Stimulated activated CD4-positive, alpha-beta T cell treated with anti-CD3 and anti-CD28 coated beads, TNF-alpha, amount 100 ng/mL, for 24 hours (primary cell): Measurements from ENCODE around the gene TMEM250.
A peak's percentile ranks its signal among the peaks of the same experiment; 100 is the strongest.
"Not testable (repeated sequence)": the region's sequence is repeated elsewhere in the genome, so short reads cannot be mapped to it uniquely, and the experiment has no call there.

Experiments
- DNase-seq, 3 experiments: peaks; one replicate each; pipeline ENCODE4 v3.0.0-alpha.2; 2020; ENCODE audit warnings: low read depth in 3 of 3

Gene TMEM250, protein sequence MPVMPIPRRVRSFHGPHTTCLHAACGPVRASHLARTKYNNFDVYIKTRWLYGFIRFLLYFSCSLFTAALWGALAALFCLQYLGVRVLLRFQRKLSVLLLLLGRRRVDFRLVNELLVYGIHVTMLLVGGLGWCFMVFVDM

GRCh38 chr9:136118320-136119060 lies at the start of gene TMEM250:
Gene TMEM250 (minus strand): TSS chr9:136118875. CDS start chr9:136116900, 1,975 bp downstream.
- DNase-seq = peak; percentile 90 to 96 (median 95)

GRCh38 chr9:136163248-136163850 lies 44.7 kb upstream of the TMEM250 start:
- DNase-seq = no peak

GRCh38 chr9:136160995-136161610 lies 42.4 kb upstream of the TMEM250 start:
- no peak for DNase-seq

DNA sequence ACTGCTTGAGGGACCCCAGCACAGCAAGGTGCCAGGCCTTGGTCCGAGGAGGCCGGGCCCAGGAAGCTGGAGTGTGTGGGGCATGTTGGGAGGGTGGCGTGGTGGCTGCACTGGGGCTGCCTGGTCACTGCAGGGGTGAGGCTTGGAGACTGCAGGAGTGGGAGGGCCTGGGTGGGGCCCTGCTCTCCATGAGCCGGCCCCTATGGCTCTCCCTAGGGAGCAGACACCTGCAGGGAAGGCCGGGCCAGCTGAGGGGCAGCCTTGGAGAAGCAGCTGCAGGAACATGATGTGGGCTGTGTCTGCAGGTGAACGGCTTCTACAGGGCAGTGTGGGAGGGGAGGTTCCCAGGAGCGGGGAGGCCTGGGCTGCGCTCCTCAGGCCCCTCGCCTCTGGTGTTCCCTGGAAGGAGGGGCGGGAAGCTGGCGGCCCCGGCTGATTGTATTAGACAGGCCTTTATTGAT lies 41.7 kb upstream of the TMEM250 start:
- no peak for DNase-seq

GRCh38 chr9:136159851-136160250 lies 41.2 kb upstream of the TMEM250 start:
- DNase-seq = no peak

- no peak for DNase-seq
These were observed 39.0 kb upstream of the TMEM250 start for GRCh38 chr9:136157477-136158265.

DNA sequence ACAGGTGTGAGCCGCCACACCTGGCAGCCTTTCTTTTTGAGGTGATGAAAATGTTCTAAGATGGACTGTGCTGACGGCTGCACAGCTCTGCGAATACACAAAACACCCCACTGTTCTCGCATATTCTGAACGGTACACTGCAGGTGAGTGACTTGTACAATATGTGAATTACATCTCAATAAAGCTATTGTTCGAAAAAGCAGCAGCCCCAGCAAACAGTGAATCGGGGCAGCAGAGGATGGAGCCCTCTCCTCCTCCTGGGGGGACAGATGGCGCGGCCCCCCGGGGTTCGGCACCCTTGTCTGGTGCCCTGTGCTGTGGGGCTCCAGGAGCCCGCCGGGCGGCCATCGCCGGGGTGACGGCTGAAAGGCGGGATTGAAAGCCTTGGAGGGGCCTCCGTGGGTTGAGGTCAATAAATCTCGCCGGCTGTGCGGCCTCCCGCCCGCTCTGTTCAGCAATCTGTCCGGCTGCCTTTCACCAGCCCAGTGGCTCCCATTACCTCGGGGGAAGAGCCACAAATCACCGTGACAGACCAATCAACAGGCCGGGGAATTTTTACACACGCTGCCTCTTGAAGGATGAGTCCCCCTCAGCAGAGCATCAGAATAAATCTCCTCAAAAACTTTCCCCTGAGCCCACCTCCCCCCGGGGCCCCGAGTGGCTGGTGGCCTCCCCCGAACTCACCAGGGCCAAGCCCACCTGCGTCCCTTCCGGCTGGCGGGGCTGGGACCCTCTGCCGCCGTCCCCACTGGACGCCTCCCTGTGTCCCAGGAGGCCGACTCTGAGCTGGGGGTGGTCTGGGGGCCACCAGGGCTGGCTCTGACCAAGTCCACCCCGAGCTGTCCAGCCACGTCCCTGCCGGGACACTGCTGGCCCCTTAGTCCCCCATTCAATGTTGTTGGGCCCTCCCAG lies 37.8 kb upstream of the TMEM250 start:
- DNase-seq = no peak

DNA sequence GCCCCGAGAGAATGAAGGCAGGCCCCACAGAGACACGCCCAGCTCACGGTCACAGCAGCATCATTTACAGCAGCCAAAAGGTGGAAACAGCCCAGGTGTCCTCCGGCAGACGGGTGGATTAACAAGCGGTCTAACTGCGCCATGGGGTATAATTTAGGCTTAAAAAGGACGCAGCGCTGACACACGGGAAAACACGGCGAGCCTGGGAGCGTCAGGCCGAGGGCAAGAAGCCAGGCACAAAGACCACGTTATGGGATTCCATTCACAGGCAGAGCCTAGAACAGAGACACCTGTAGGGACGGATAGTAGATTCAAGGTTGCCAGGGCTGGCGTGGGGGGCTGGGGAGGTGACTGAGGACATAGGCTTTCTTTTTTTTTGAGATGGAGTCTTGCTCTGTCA lies 36.9 kb upstream of the TMEM250 start:
- no peak for DNase-seq

GRCh38 chr9:136154943-136155342 lies 36.3 kb upstream of the TMEM250 start:
- DNase-seq = no peak

DNA sequence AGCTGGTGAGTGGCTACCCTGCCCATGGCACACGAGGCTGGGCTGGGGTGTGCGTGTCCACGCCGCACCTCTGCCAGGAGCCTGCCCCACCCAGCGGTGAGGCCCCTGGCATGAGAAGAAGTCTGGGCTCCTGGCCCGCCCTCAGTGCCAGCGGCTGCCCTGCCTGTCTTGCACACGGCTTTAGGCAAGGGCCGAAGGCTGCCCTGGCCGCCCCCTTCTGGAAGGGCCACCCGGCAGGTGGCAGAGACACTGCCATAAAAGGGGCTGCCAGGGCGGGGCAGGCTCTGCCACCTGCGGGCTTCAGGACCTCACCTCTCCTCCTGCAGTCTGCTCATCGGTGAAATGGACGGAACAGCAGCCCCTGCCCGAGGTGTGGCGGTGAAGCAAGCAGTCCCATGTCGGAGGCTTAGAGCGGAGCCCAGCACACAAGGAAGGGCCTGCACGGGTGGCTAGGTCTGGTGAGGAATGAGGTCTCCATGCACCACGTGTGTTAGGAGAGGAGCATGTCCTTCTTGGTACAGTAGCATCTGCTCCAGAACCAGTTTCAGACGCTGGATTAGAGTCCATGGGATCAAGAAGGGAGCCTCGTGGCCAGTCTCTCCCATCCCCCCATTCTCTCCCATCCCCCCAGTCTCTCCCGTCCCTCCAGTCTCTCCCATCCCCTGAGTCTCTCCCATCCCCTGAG lies 34.8 kb upstream of the TMEM250 start:
- no peak for DNase-seq

- DNase-seq = no peak
These were observed 34.3 kb upstream of the TMEM250 start for GRCh38 chr9:136152931-136153330.

DNA sequence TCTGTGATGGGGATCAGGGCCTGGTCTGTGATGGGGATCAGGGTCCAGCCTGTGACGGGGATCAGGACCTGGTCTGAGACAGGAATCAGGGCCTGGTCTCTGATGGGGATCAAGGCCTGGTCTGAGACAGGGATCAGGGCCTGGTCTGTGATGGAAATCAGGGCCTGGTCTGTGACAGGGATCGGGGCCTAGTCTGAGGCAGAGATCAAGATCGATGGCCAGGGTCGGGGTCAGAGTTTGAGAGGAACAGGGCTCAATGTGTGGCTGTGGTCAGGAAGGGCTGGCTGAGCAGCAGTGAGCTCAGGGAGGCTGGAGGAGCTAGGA lies 33.8 kb upstream of the TMEM250 start:
- DNase-seq = no peak

DNA sequence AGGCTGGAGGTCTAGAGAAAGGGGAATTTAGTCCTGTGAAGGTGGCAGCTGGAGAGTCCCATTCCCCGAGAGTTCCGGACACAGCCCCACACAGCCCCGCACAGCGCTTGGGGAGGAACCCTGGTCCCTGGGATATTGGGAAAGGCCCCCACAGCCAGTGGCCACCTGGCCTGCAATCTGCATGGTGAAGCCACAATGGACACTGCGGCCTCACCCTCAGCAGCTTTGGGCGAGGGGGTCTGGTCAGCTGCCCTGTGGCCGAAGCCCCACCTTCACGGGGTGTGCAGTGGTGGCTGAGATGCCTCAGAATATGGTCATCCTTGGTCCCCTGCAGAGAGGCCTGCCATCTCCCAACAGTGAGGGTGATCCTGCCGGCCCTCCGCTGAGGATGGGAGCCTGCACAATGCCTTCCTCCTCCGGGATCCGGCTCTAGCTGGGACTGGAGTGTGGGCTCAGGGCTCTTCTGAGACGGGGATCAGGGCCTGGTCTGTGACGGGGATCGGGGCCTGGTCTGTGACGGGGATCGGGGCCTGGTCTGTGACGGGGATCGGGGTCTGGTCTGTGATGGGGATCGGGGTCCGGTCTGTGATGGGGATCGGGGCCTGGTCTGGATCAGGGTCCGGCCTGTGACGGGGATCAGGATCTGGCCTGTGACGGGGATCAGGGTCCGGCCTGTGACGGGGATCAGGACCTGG lies 33.3 kb upstream of the TMEM250 start:
- no peak for DNase-seq

- DNase-seq = no peak
These were observed 32.6 kb upstream of the TMEM250 start for GRCh38 chr9:136151214-136151804.

GRCh38 chr9:136150664-136151213 lies 32.1 kb upstream of the TMEM250 start:
- not testable (repeated sequence) for DNase-seq

- no peak for DNase-seq
These were observed 31.2 kb upstream of the TMEM250 start for GRCh38 chr9:136149853-136150252.

GRCh38 chr9:136149337-136149736 lies 30.7 kb upstream of the TMEM250 start:
- DNase-seq = no peak

DNA sequence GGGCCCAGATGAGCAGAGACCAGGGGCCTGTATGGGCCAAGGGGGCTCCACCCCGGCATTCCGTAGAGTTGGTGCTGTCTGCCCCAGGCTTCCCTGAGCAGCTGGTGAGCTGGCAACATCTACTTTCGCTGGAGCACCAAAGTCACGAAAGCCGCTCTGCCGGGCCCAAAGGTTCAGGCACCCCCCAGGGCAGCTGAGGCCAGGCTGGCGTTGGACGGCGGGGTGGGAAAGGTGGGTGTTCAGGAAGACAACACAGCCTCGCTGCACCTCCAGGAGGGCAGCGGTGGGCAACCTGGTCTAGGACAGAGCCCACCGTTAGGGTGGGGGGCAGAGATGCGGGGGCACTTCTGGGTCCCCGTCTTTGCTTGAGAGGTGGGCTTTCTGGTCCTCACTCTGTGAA lies 30.1 kb upstream of the TMEM250 start:
- DNase-seq = no peak
